NCI-H1092 (cell line): ENCODE data around the gene PEX7.
"Not testable (repeated sequence)": the region's sequence is repeated elsewhere in the genome, so short reads cannot be mapped to it uniquely, and the experiment has no call there.

Source experiments
- DNase-seq: peaks from one replicate; lab custom pipeline; 2025; lab: John Stamatoyannopoulos, UW

The PEX7 gene

DNA sequence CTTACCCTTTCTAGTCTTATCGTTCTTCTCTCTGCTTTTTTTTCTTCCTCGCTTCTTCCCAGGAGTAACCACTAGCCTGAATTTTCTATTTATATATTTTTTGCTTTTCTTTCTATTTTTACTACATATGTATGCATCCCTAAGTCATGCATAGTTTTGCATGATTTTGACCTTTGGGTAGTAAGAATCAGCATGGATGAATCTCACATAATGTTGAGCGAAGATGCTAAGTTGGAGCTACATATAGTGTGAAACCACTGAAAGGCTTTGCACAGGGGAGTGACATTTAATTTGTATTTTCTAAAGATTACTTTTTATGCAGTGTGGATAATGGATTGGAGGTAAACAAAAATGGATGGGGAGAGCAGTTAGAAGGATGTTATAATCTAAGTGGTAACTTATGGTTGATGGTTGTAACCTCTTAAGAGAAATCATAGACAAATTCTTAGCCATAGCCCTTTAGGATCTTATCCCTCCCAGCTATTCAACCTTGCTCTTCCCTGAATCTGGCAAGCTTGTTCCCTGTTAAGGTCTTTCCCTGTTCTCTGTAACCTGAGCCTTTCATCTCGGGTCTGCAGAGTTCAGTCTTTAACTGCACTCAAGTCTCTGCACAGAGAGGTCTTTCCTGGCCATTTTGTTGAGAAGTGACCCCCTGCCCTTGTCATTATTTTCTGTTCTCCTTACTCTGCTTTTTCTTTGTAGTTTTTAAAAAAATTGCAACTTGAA, 18.0 kb downstream of the PEX7 start:
- no peak for DNase-seq

DNA sequence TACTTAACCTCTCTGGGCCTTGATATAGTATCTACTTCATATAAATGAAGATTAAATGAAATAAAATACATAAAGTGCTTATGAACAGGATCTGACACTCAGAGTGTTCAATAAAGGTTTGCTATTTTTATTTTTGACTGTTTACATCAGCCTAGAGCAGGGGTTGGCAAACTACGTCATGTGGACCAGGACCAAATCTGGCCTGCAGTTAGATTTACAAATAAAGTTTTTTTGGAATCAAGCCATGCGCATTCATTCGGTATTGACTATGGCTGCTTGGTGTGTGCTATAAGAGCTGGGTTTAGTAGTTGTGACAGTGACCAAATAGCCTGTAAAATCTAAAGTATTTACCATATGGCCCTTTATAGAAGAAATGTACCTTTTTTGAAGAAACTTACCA, 20.8 kb downstream of the PEX7 start:
- no peak for DNase-seq

DNA sequence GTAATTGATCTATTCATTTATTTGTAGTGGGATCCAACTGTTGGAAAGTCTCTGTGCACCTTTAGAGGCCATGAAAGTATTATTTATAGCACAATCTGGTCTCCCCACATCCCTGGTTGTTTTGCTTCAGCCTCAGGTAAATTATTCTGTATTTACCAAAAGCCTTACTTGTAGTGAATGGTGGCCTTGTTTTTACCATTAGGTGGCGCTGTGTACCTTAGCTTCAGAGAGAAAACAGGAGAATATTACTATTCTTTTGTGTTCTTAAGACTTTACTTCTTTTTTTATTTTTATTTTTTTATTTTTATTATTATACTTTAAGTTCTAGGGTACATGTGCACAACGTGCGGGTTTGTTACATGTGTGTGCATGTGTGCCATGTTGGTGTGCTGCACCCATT, 23.7 kb downstream of the PEX7 start:
- no peak for DNase-seq

DNA sequence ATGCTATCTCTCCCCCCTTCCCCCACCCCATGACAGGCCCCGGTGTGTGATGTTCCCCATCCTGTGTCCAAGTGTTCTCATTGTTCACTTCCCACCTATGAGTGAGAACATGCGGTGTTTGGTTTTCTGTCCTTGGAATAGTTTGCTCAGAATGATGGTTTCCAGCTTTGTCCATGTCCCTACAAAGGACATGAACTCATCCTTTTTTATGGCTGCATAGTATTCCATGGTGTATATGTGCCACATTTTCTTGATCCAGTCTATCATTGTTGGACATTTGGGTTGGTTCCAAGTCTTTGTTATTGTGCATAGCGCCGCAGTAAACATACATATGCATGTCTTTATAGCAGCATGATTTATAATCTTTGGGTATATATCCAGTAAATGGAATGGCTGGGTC, 24.1 kb downstream of the PEX7 start:
- not testable (repeated sequence) for DNase-seq

DNA sequence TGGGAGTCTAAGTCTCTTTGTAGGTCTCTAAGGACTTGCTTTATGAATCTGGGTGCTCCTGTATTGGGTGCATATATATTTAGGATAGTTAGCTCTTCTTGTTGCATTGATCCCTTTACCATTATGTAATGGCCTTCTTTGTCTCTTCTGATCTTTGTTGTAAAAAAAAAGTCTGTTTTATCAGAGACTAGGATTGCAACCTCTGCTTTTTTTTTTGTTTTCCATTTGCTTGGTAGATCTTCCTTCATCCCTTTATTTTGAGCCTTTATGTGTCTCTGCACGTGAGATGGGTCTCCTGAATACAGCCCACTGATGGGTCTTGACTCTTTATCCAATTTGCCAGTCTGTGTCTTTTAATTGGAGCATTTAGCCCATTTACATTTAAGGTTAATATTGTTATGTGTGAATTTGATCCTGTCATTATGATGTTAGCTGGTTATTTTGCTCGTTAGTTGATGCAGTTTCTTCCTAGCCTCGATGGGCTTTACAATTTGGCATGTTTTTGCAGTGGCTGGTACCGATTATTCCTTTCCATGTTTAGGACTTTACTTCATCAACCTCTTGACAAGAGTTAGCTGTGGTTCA, 27.7 kb downstream of the PEX7 start:
- DNase-seq: not testable (repeated sequence)

DNA sequence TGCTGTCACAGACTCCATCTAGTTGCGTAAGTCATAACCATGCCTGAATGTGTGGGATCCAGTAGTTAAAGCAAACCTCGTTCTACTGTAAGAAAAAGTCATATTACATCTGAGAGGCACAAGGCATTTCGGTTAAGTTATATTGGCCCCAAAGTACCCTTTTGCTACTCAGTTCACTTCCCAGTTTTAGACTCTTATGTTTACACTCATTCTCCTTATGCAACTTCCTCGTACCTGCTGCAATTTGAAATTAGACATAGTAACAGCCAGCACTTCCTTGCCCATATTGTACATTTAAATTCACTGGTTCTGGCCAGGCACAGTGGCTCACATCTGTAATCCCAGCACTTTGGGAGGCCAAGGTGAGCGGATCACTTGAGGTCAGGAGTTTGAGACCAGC, 37.0 kb downstream of the PEX7 start:
- DNase-seq: no peak

DNA sequence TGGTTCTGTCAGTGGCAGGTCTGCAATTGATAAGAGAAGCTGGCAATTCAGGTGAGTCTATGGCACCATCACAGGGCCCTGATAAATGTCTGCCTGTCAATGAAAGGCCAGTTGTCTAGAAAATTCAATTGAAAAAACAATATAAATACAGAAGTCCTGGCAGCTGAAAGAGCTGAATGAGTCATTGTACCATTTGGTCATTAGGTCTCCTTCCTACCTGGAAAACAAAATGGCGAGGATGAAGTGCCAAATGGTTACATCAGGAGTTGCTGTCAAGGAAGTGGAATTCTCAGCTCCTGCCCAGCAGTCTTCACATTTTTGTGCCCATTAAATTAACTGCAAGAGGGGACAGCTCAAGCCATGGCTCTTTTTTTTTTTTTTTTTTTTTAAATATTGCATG, 37.7 kb downstream of the PEX7 start:
- DNase-seq: no peak

DNA sequence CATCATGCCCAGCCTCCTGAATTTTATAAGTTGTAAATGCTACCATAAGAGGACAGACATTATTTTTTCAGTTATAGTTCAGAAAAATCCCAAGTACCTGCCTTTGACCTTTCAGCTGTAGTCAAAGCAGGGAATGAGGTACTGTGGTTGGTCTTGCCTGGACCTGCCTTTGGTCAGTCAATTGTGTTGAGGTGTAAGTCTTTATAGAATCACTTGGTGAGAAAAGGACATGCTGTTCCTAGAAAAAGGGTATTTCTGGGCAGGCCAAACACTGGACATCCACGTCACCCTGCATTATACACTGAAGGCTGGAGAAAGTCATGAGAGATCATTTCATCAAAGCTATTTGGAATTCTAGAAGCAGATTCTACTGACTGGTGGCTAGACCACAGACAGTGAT, 40.3 kb downstream of the PEX7 start:
- DNase-seq: no peak

DNA sequence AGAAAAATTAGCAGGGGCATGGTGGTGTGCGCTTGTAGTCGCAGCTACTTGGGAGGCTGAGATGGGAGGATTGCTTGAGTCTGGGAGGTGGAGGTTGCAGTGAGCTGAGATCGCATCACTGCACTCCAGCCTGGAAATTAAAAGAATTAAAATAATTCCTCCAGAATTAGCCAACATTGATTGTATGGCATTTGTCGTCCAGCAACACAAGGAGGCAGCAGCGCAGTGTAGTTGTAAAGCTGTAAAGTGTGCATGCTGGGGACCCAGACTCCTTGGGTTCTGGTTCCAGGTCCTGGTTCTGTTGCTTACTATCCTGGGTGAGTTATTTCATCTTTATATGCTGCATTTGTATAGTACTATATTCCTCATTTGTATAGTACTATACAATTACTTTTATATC, 41.4 kb downstream of the PEX7 start:
- no peak for DNase-seq

DNA sequence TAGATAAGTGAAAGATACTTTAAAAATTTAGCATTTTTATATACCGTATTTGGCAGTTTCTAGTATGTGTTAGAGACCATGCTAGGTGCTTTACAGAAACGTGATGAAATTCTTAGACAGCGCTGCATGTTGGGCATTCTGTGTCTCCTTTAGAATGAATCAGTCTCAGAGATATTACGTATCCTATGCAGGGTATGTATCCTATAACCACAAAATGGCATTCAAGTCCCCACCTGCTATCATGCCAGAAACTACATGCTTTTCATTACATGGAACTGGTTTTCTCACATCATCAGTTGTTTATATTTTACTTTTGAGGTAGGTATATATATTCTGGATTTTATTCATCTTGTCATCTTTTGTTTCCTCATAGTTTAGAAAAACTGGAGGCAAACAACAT, 42.3 kb downstream of the PEX7 start:
- DNase-seq: no peak

DNA sequence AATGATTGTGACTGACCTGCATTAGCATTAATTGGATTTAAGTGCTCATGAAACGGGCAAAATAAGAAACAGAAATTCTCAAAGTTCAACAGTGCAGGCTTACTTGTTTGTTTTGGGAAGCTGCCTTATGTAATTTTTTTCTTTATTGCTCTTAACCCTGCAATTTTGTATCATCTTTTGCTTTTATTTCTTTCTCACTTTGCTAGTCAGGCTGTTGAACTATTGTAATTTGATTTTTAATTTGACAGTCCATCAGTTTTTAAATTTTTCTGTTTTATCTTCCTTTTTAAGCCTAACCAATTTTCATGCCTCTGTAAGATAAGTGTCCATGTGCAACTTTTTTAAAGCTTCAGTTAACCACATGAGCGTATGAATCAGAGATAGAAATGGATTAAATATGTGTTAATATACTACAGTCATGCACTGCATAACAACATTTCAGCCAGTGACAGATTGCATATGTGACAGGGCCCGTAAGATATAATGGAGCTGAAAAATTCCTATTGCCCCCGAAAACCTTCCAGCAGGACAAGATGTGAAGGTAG, 44.6 kb downstream of the PEX7 start:
- no peak for DNase-seq

DNA sequence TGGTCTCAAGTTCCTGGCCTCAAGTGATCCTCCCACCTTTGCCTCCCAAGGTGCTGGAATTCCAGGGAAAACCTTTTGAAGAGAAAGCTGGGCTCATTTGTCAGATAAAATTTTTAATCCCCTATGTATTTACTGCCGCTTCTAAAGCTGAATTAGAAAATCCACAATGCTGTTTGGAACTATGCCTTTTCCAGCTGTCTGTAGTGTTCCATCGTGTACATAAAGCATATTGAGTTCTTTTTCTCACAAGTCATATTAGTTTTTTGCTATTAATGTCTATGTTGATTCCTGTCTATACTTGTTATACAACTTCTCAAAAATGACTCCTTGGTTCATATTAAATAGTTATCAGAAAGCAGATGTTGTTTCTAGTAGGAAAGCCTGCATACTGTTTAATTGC, 47.1 kb downstream of the PEX7 start:
- no peak for DNase-seq

DNA sequence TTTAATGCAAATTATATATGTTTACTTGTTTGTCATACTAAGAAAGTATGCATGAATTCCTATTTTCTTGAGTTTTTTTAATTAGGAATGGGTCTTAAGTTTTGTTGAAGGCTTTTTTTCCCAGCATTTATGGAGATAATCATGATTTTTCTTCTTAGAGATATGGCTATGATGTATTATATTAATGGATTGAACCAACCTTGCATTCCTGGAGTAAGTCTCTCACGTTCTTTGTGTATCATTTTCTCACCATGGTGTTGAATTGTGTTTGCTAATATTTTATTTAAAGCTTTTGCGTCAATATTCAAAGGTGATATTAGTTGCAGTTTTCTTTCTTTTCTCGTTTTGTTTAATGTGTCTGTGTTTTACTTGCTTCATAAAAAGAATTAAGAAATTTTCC, 51.4 kb downstream of the PEX7 start:
- no peak for DNase-seq

DNA sequence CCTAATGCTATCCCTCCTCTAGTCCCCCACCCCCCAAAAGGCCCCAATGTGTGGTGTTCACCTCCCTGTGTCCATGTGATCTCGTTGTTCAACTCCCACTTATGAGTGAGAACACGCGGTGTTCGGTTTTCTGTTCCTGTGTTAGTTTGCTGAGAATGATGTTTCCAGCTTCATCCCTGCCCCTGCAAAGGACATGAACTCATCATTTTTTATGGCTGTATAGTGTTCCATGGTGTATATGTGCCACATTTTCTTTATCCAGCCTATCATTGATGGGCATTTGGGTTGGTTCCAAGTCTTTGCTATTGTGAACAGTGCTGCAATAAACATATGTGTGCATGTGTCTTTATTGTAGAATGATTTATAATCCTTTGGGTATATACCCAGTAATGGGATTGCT, 54.1 kb downstream of the PEX7 start:
- not testable (repeated sequence) for DNase-seq

DNA sequence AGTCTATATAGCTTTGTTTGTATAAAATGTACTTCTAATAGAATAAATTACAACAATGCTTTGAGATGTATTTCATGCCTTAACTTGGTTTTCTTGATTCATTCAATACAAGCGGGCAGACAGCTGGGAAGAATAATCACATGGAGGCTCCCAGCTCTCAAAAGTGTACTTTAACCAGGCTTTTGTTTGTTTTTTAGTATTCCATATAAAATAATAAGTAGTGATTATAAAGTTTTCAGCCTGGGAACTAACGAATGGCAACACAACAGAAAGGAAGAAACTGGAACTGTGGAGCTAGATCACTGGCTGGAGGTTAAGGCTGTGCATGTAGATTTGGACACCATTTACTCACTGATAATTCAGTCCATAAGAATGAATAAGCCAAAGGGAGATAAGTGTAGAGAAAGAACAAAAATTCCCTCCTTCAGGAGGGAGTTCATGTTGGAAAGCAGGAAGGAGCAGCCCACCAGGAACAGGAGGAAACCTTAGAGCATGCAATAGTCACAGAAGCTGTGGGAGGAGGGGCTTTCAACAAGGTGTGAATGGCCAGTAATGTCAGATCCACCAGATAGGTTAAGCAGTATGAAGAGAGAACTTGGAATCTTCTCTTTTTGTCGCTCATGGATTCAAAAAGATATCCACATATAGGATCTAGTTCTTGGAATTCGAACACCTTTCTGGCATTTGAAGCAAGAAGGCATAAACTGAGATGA, 58.5 kb downstream of the PEX7 start:
- no peak for DNase-seq

DNA sequence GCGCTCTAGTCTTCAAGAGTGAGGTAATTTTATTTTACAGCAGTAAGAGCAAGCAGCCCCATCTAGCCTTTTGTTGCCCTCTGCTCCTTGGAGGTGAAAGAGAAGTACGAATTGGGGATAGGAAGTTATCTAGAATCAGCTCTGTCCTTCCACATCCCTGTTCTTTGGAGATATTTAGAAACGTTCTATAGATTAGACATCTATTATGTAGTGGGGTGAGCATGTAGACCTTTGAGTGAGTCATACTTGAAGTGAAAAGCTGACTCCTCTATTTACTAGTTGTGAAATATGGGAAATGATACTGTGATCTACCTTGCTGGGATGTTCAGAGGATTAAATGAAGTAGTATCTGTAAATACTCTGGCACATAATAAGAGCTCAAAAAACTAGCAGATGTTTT, 63.7 kb downstream of the PEX7 start:
- DNase-seq: no peak

DNA sequence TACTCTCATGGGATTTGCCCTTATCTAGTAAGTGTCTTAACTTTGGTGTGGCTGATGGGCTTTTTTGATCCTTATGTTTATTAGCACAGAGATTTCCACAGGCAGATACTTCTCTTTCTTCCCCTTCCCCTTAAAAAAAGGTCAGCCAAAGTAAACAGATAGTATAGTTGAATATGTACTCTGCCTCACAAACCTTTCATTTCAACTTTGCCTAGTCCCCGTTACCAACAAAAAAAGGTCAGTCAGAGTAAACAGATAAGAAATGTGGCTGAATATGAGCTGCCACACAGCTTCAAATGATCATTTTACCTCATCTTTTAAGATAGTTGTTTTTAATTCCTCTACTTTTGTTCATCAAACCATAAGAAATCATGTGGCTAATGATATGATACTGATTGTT, 65.6 kb downstream of the PEX7 start:
- DNase-seq: no peak

DNA sequence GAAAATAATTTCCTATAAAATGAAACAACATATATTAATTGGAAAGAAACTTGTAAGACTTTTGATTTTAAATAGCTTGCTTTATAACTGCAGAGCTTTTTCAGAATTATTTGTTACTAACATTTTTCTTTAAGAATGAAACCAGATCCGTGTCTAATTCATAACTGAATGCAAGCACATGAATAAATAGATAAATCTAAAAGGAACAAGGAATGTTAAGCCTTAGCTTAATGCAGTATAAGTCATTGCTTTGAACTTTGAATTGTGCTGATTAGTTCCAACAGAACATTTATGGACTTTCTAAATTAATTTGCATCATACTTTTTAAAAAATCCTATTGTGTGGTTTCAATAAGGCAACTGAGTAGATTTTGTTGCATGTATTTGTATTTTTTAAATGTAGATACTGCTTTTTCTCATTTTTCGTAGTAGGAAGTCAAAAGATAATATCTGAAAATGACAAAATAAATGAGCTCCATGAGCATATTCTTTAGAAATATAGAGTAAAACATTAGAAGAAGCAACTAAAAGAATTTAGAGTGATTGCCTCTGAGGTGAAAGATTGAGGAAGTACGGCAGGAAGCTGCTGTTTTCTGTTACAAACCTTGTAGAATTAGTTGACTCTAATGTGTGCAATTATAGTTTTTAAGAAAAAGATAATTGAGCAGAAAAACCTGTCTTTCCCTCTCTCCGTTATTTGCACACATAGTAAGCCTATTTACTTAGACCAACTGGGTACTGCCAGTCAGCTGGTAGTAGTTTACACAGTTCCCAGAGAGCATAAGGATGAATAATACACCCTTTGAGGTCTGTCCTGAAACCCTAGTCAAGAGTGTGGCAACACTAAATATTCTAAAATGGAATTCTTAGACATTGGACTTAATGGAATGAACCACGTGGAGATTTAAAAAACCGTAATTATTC, 67.1 kb downstream of the PEX7 start:
- DNase-seq: no peak

DNA sequence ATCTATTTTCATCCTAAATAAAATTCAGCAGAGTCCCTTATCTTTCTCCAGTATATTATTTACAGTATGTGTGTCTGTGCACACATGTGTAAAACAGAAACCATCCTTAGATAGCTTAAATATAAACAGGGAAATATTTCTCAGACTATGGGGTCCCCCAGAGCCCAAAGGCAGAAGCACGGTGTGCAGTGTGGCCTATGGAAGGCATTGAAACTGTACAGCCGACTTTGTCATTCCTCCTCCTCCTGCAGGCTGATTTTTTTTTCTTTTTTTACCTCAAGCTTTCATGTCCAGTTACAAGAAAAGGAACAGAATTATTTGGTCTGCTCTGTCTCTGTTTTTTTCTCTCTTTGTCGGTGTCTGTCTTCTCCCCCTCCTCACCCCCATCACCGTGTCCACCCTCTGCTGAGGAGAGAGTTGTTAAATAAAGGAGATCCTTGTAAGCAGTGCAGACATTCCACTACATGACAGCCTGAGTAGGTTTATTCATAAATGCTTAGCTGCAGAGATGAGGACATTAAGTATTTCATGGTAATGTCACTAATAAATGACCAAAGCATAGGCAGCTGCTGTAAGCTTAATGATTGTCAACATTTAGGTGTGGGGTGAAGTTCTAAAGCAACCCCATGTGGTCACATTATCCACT, 67.9 kb downstream of the PEX7 start:
- DNase-seq: no peak

DNA sequence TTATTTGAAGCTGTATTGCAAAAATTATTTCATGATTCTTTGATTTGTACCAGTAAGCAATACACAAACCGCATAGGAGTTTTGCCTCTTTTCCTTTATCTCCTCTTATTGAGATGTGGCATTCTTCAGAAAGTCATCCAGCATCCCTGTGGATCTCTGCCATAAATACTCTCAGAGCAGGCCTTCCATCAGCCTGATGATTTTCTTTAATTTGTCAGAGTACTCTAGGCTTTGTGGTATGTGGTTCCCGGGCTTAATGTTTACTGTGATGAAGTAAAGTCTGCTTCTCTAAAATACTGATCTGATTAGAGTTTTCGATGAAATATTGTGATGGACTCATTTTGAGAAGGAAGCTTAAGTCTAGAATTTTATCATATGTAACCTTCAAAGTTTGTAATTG, 68.6 kb downstream of the PEX7 start:
- no peak for DNase-seq

DNA sequence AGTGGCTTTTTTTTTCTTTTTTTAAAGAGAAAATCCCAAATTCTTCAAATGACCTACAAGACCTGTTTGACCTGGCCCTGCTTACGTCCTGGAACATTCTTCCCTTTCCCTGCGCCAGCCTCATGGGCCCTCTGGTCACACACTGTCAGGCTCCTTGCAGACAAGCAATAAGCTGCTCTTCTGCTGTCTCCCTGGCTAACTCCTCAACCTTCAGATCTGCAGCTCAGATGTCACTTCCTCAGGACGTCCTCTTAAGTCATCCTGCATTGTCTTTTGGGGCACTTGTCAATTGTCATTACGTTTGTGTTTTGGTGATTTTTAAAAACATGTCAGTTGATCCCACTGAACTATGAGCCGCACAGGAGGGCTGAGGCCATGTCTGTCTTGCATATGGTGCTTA, 70.8 kb downstream of the PEX7 start:
- no peak for DNase-seq

DNA sequence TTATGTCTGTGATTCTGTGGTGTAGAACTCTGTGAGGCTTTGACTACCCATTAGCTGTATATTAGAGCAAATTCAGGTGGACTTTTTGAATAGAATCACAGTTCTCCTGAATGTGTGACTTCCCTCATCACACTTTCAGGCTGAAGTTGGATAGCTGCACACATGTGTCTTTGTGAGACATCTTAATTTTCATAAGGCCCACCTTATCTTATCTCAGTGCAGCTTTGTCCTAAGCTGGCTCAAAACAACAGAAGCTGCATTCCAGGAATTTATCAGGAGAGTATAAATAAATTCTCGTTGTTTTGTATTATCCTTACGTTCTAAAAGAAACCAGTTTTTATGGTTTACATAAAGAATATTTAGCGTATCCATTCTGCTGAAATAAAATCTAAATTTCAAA, 73.5 kb downstream of the PEX7 start:
- DNase-seq: no peak
